KMS-11 (cell line): Measurements from ENCODE around the gene MEX3C.

ENCODE experiments used
- H2AFZ ChIP-seq: fragments of 200-600 bp; sonication (generic); 2 replicates; pipeline ENCODE4 v1.6.1; 2016; ENCODE audit warnings: antibody characterized with exemption, mixed run types, low read depth
- H3K27ac ChIP-seq: fragments of 200-600 bp; sonication (generic); 2 replicates; pipeline ENCODE4 v1.6.1; 2016; ENCODE audit warnings: mild to moderate bottlenecking, mixed run types
- H3K27me3 ChIP-seq: fragments of 200-600 bp; sonication (generic); 2 replicates; pipeline ENCODE4 v1.6.1; 2017; ENCODE audit warnings: mild to moderate bottlenecking, low read depth, mixed run types, moderate library complexity; ENCODE audit not compliant: insufficient read depth
- H3K36me3 ChIP-seq: fragments of 200-600 bp; sonication (generic); 2 replicates; pipeline ENCODE4 v1.6.1; 2017; ENCODE audit warnings: mild to moderate bottlenecking, mixed run types; ENCODE audit not compliant: insufficient read depth
- H3K4me1 ChIP-seq: fragments of 200-600 bp; sonication (generic); 2 replicates; pipeline ENCODE4 v1.6.1; 2016; ENCODE audit warnings: mild to moderate bottlenecking, low read depth, mixed run types; ENCODE audit not compliant: poor library complexity, severe bottlenecking
- H3K4me2 ChIP-seq: fragments of 200-600 bp; sonication (generic); 2 replicates; pipeline ENCODE4 v1.7.0; 2016; ENCODE audit warnings: mild to moderate bottlenecking, mixed run types
- H3K4me3 ChIP-seq: fragments of 200-600 bp; sonication (generic); IDR thresholded peaks from 2 replicates; pipeline ENCODE4 v1.6.1; 2017; ENCODE audit warnings: low read depth, low read length, mixed read lengths; ENCODE audit not compliant: insufficient read depth
- H3K79me2 ChIP-seq: fragments of 200-600 bp; sonication (generic); 2 replicates; pipeline ENCODE4 v1.6.1; 2016; ENCODE audit warnings: low read depth, mixed run types; ENCODE audit not compliant: insufficient read depth
- H3K9ac ChIP-seq: fragments of 200-600 bp; sonication (generic); 2 replicates; pipeline ENCODE4 v1.6.1; 2016; ENCODE audit warnings: mild to moderate bottlenecking, mixed run types
- H4K20me1 ChIP-seq: fragments of 200-600 bp; sonication (generic); 2 replicates; pipeline ENCODE4 v1.6.1; 2016; ENCODE audit warnings: mild to moderate bottlenecking, mixed run types; ENCODE audit not compliant: insufficient read depth
- TF ChIP-seq, protein P1 (sequence below): fragments of 200-600 bp; sonication (generic); conservative IDR thresholded peaks from 2 replicates; pipeline ENCODE4 v1.6.1; 2017; ENCODE audit warnings: low read depth, mild to moderate bottlenecking, antibody characterized with exemption, low read length, moderate library complexity, mixed read lengths

The MEX3C gene

DNA sequence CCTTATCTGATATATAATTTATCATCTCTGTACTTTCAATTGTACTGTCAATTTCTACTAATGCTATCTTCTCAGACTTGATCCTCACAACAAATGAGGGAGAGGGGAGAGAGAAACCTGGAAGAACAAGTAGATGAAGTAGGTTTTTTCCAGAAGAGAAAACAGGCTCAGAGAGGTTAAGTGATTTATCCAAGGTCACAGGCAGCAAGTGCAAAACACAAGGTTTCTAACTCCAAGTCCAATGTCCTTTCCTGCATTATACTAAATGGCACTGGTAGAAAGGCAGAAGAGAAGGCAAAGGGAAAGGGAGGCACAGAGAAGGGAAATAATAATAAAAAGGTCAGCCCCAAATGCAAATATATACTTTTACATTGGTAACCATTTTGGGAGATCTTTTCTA lies 7.5 kb downstream of the MEX3C start:
- Histone ChIP-seq H3K27me3 (no peaks in the 10 kb centered on the region), H3K79me2 (peaks cover 100% of the 10 kb centered on the region), H4K20me1 (peaks cover 77% of the 10 kb centered on the region), H3K4me3 (no peak overlapping the region), H3K36me3 (no peaks in the 10 kb centered on the region; the same call in 1 of the 2 replicates), H2AFZ (no peak overlapping the region), H3K4me2 (peak overlapping the region; percentile 87; the same call in 1 of the 2 replicates), H3K4me1 (peaks cover 92% of the 10 kb centered on the region), H3K9ac (no peak overlapping the region), H3K27ac (no peak overlapping the region)
- TF ChIP-seq, protein P1, sequence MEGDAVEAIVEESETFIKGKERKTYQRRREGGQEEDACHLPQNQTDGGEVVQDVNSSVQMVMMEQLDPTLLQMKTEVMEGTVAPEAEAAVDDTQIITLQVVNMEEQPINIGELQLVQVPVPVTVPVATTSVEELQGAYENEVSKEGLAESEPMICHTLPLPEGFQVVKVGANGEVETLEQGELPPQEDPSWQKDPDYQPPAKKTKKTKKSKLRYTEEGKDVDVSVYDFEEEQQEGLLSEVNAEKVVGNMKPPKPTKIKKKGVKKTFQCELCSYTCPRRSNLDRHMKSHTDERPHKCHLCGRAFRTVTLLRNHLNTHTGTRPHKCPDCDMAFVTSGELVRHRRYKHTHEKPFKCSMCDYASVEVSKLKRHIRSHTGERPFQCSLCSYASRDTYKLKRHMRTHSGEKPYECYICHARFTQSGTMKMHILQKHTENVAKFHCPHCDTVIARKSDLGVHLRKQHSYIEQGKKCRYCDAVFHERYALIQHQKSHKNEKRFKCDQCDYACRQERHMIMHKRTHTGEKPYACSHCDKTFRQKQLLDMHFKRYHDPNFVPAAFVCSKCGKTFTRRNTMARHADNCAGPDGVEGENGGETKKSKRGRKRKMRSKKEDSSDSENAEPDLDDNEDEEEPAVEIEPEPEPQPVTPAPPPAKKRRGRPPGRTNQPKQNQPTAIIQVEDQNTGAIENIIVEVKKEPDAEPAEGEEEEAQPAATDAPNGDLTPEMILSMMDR: no peak

DNA sequence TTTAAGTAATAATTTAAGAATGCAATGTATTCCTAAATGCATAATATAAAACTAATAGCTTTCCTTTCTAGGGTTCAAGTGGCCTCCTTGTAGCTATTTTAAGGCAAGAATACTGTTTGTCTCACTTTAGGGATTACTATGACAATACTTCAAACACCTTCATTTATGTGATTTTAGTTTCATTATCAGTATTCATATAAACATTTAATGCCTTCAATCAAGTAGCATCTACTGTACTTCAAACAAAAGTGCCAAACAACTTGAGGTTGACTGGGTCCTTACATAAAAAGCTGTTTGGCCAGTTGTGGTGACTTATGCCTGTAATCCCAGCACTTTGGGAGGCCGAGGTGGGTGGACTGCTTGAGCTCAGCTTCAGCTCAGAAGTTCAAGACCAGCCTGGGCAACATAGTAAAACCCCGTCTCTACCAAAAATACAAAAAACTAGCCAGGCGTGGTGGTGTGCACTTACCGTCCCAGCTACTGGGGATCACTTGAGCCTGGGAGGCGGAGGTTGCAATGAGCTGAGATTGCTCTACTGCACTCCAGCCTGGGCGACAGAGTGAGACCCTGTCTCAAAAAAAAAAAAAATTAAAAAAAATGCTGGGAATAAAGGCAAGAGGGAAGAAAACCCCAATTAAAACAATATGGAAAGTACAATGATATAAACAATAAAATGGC lies 9.3 kb downstream of the MEX3C start:
- H3K4me2 ChIP-seq: 0 out of 2 replicates have a peak overlapping the region, but pooled peaks have one; percentile 2

GRCh38 chr18:51185075-51185474 lies 12.4 kb downstream of the MEX3C start:
- H3K4me2 ChIP-seq: no peak overlapping the region
- peaks cover 100% of the 10 kb centered on the region for H3K79me2 ChIP-seq
- H3K36me3 ChIP-seq: no peaks in the 10 kb centered on the region; the same call in 1 of the 2 replicates
- H3K27ac ChIP-seq: no peak overlapping the region
- H4K20me1 ChIP-seq: peaks cover 76% of the 10 kb centered on the region
- H2AFZ ChIP-seq: no peak overlapping the region
- TF ChIP-seq, protein P1: no peak
- peaks cover 93% of the 10 kb centered on the region for H3K4me1 ChIP-seq
- no peak overlapping the region for H3K9ac ChIP-seq
- H3K27me3 ChIP-seq: no peaks in the 10 kb centered on the region
- H3K4me3 ChIP-seq: no peak overlapping the region

More for the DNA sequence above, 9.3 kb downstream of the MEX3C start:
- peaks cover 93% of the 10 kb centered on the region for H3K4me1 ChIP-seq
- H3K4me3 ChIP-seq: no peak overlapping the region
- H3K27ac ChIP-seq: no peak overlapping the region
- H3K36me3 ChIP-seq: no peaks in the 10 kb centered on the region; the same call in 1 of the 2 replicates
- H3K9ac ChIP-seq: no peak overlapping the region
- H4K20me1 ChIP-seq: peaks cover 78% of the 10 kb centered on the region
- H3K27me3 ChIP-seq: no peaks in the 10 kb centered on the region
- peaks cover 100% of the 10 kb centered on the region for H3K79me2 ChIP-seq
- no peak overlapping the region for H2AFZ ChIP-seq
- TF ChIP-seq, protein P1: no peak

DNA sequence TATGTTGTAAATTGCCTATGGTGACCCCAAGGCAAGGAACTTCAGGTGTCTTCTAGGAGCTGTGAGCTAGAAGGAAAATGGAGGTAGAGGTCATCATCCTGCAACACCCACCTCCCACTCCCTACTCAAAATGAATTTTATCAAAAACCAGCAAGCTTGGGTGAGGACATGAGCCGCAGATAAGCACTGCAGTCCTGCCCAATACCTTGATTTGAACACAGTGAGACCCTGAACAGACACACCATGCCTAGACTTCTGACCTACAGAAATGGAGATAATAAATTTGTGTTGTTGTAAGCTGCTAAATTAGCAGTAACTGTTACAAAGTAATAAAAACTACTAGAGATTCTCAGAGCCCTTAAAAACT lies 13.4 kb downstream of the MEX3C start:
- TF ChIP-seq, protein P1: no peak
- Histone ChIP-seq H4K20me1 (peaks cover 73% of the 10 kb centered on the region), H2AFZ (no peak overlapping the region), H3K9ac (no peak overlapping the region), H3K27me3 (no peaks in the 10 kb centered on the region), H3K4me3 (no peak overlapping the region), H3K27ac (no peak overlapping the region), H3K4me2 (no peak overlapping the region; the same call in 1 of the 2 replicates), H3K79me2 (peaks cover 100% of the 10 kb centered on the region), H3K4me1 (peaks cover 86% of the 10 kb centered on the region), H3K36me3 (no peaks in the 10 kb centered on the region; the same call in 1 of the 2 replicates)
